ENCODE data around the gene OR1J4. TPM values are rescaled to one million over a fixed set of nuclear protein-coding genes. Genes with fewer than 3 reads are reported as not detected.

The OR1J4 gene
- total RNA-seq, 1 experiment from 2014 or later = not detected

- CTCF ChIA-PET = interaction anchor here (0.6 kb wide), 1 partner anchor 69 kb away, joined by 5 read pairs; no protein-coding TSS in a partner anchor
- Histone ChIP-seq H3K9me2 (ENCODE audit: insufficient read depth) (no peaks in the 10 kb centered on the region), H3F3A (ENCODE audit: insufficient read depth, low read depth) (no peaks in the 10 kb centered on the region), H4K20me1 (ENCODE audit: insufficient read depth) (no peaks in the 10 kb centered on the region; the same call in 1 of the 2 replicates), H2AFZ (no peak overlapping the region), H3K79me2 (ENCODE audit: low read depth) (no peaks in the 10 kb centered on the region), H3K36me3 (ENCODE audit: low read depth) (no peaks in the 10 kb centered on the region), H3K27ac (no peak overlapping the region), H3K9me3 (ENCODE audit: insufficient read depth, low read depth) (no peaks in the 10 kb centered on the region), H3K4me3 (no peak overlapping the region), H3K4me1 (replicated peaks; ENCODE audit: insufficient read depth) (no peaks in the 10 kb centered on the region), H3K4me2 (no peak overlapping the region), H3K27me3 (ENCODE audit: insufficient read depth, low read depth) (peaks cover 38% of the 10 kb centered on the region)
- POLR2A ChIA-PET (ENCODE audit: unreplicated experiment) = no interaction called here
- intact Hi-C loops (cut with micrococcal nuclease; ENCODE audit: unreplicated experiment) = no loop called here
- BruUV-seq (replicated peaks) = no TSS peak
- DNase-seq = no peak
- no peak for TF ChIP-seq CTCF (conservative IDR thresholded peaks at IDR 0.05)
- no peak for TF ChIP-seq EZH2 (IDR thresholded peaks at IDR 0.05; ENCODE audit: low read depth)
Measured at GRCh38 chr9:122518226-122518625, 715 bp upstream of the OR1J4 start.

GRCh38 chr9:122519376-122519775, 435 bp downstream of the OR1J4 start:
- H3K4me3 ChIP-seq = no peak overlapping the region
- DNase-seq = no peak
- no TSS peak for BruUV-seq (replicated peaks)
- no peaks in the 10 kb centered on the region for H3K4me1 ChIP-seq (replicated peaks; ENCODE audit: insufficient read depth)
- H3K4me2 ChIP-seq = no peak overlapping the region
- no peak overlapping the region for H2AFZ ChIP-seq
- H3K36me3 ChIP-seq (ENCODE audit: low read depth) = no peaks in the 10 kb centered on the region
- POLR2A ChIA-PET (ENCODE audit: unreplicated experiment) = no interaction called here
- H3K27ac ChIP-seq = no peak overlapping the region
- H3K9me2 ChIP-seq (ENCODE audit: insufficient read depth) = no peaks in the 10 kb centered on the region
- CTCF ChIA-PET = no interaction called here
- H3K79me2 ChIP-seq (ENCODE audit: low read depth) = no peaks in the 10 kb centered on the region
- H3F3A ChIP-seq (ENCODE audit: insufficient read depth, low read depth) = no peaks in the 10 kb centered on the region
- H3K9me3 ChIP-seq (ENCODE audit: insufficient read depth, low read depth) = no peaks in the 10 kb centered on the region
- intact Hi-C loops (cut with micrococcal nuclease; ENCODE audit: unreplicated experiment) = no loop called here
- peaks cover 32% of the 10 kb centered on the region for H3K27me3 ChIP-seq (ENCODE audit: insufficient read depth, low read depth)
- H4K20me1 ChIP-seq (ENCODE audit: insufficient read depth) = no peaks in the 10 kb centered on the region; the same call in 1 of the 2 replicates
- TF ChIP-seq EZH2 (IDR thresholded peaks at IDR 0.05; ENCODE audit: low read depth) (no peak), CTCF (conservative IDR thresholded peaks at IDR 0.05) (no peak)

- Histone ChIP-seq H3K9me2 (ENCODE audit: insufficient read depth) (no peaks in the 10 kb centered on the region), H3K4me1 (replicated peaks; ENCODE audit: insufficient read depth) (no peaks in the 10 kb centered on the region), H3K9me3 (ENCODE audit: insufficient read depth, low read depth) (no peaks in the 10 kb centered on the region), H3F3A (ENCODE audit: insufficient read depth, low read depth) (no peaks in the 10 kb centered on the region), H3K27me3 (ENCODE audit: insufficient read depth, low read depth) (peaks cover 43% of the 10 kb centered on the region), H4K20me1 (ENCODE audit: insufficient read depth) (no peaks in the 10 kb centered on the region), H3K36me3 (ENCODE audit: low read depth) (no peaks in the 10 kb centered on the region), H3K27ac (no peak overlapping the region), H3K4me3 (no peak overlapping the region), H3K4me2 (no peak overlapping the region), H2AFZ (no peak overlapping the region), H3K79me2 (ENCODE audit: low read depth) (no peaks in the 10 kb centered on the region)
- TF ChIP-seq EZH2 (IDR thresholded peaks at IDR 0.05; ENCODE audit: low read depth) (no peak), CTCF (conservative IDR thresholded peaks at IDR 0.05) (no peak)
- intact Hi-C loops (cut with micrococcal nuclease; ENCODE audit: unreplicated experiment) = no loop called here
- ChIA-PET CTCF (no interaction called here), POLR2A (ENCODE audit: unreplicated experiment) (no interaction called here)
- no peak for DNase-seq
- BruUV-seq (replicated peaks) = no TSS peak
Measured at GRCh38 chr9:122526602-122527001, 7.7 kb downstream of the OR1J4 start.

Measured in PC-9 (cell line).